GM18505 (cell line): ENCODE measurements around the gene NEURL1B.
"Not testable (repeated sequence)": the region's sequence is repeated elsewhere in the genome, so short reads cannot be mapped to it uniquely, and the experiment has no call there.

Experiments used
- ATAC-seq: cut with Tn5 transposase; IDR thresholded peaks from one replicate; pipeline ENCODE4 v1.9.1; 2021; ENCODE audit not compliant: unreplicated experiment
- POLR2A ChIP-seq: IDR thresholded peaks from 4 replicates; pipeline ENCODE4 v1.6.1; 2011; ENCODE audit warnings: borderline replicate concordance; ENCODE audit not compliant: insufficient read depth, insufficient read length; ENCODE audit errors: extremely low read depth

NEURL1B gene

DNA sequence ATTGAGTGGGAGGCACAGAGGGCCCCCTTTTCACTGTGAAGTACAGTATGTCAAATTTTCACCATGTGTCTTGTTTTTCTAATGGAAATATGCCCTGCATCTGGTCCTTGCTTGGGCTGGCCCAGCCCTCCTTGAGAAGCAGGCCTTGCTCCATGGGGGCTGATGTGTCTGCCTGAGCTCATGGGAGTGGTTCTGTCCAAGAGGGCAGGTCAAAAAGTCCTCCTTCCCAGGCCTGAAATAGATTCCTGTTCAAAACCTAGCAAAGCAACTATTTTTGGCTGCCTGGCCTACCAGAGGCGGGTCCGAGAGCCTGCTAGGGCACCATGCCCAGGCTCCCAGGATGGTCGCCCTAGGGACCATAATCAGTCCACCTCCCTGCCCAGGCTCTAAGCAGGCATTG is 40.5 kb upstream of the NEURL1B start:
- TF ChIP-seq POLR2A = no peak
- no peak for ATAC-seq

DNA sequence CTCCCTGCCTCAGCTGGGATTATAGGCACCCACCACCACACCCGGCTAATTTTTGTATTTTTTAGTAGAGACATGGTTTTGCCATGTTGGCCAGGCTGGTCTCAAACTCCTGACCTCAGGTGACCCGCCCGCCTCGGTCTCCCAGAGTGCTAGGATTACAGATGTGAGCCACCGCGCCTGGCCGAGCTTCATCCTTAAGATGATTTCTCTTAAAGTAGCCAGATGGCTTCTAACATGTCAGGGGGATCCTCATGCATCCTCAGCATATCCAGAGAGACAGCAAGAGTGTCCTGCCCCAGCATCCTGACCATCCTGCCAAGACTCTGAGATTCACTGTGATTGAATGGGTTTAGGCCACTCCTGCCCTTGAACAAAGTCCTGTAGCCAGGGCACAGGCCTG is 39.5 kb upstream of the NEURL1B start:
- not testable (repeated sequence) for ATAC-seq

DNA sequence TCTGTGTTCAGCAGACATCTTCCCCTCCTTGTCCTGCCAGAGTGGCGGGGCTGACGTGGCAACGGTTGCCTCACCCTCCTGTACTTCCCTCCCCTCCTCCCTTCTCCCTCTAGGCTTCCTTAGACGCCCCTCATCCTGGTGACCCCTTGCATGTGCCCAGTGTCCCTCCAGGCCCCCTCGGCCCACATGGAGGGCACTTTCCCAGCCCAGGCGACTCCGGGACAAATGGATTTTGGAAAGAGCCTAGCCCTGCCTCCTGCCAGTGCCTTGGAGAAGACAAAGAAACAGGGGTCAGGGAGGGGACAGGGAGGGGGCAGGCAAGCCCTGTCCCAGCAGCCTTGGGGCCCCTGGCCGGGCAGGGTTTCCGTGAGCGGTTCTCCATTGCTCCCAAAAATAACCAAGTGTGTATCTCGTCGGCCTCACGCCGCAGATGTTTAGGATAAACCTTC is 38.3 kb upstream of the NEURL1B start:
- no peak for ATAC-seq
- TF ChIP-seq POLR2A = no peak

DNA sequence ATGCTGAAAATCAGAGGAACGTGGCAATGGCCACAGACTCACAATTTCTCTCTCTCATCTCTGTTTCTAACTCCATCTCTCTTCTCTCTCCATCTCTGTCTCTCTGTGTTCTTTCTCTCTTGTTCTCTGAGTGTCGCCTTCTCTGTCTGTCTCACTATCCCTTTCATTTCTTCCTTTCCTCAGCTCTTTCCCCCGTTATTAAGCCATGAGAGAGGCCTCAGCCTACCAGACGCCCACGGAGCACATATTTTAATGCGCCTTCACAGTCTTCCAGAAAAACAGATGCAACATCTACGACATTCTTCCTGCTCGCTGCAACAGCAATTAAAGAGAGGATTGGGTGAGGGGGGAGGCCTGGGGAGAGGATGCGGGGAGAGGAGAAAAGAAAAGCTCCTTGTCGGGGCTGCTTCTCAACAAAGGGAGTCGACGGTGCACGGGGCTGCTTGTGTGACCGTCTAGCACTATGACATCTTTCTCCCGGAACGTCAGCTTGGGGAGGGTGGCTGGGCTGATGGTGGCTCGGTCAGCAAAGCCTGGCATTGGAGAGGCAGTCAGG is 37.7 kb upstream of the NEURL1B start:
- no peak for TF ChIP-seq POLR2A

DNA sequence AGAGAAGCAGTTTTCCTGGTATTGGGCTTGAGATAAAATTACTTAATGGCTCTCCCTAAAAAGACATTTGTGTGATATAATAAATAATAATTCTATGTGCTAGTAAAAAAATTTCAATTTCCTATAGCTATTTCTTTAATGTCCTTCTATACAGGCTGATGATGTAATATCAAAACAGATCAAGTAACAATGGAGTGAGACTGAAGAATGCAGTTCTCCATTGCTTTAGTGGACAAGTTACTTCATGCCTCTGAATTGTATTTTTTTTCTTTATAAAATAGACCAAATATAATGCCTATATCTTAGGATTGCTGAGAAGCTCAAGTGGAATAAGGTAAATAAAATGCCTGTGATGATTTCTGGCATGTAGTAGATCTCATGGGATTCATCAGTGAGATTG is 35.6 kb upstream of the NEURL1B start:
- no peak for ATAC-seq
- TF ChIP-seq POLR2A = no peak

More for the DNA sequence above, 37.7 kb upstream of the NEURL1B start:
- ATAC-seq = no peak

DNA sequence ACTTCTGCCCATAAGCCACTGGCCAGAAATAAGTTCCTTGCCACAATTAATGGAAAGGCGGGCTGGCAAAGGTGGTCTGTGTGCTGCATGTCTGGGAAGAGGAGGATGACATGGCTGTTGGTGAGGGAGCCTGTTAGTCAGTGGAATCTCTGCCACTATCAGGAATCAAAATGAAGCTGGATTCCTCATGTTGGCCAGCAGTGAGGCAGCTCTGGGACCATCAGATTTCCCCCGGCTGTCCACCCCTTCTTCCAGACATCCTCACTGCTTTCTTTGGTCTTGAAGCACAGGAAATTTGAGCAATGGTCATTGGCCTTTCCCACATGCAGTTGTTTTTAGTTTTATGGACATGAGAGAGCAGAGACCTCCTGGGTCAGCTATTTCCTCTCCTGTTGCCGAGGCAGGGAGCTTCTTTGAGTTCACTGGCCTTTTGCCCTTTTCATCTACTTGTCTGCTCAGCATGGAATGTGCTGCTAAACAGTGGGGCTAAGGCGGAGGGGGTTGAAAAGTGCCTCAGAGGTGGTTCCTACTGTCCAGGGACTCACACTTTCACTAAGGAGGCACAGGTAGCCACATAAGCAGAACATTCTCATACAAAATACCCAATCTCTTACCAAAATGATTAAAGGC is 34.8 kb upstream of the NEURL1B start:
- no peak for ATAC-seq
- TF ChIP-seq POLR2A = no peak

DNA sequence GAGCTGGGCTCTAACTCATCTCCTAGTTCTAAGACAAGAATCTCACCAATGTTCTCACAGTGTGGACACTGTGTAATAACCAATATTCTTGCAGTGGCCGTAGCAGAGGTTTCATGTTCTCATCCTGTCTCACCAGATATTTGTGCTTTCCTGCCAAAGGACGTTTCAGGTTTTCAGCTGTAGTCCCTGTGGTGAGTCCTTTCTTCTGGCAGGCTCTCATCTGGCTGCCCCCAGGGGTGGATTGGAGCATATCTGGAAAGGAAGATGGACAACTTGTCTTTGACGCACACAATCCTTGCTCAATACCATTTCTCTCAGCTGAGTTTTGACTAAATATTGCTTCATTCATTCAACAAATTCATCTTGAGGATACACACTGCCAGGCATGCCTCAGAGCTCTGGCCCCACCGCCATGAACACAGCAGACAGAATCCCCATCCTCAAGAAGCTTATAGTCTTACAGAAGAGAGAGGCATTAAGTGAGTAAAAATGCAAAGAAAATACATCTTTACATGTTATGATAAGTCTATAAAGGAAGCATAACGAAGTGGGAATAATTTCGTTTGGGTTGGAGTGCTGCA is 33.8 kb upstream of the NEURL1B start:
- no peak for ATAC-seq
- TF ChIP-seq POLR2A = no peak

DNA sequence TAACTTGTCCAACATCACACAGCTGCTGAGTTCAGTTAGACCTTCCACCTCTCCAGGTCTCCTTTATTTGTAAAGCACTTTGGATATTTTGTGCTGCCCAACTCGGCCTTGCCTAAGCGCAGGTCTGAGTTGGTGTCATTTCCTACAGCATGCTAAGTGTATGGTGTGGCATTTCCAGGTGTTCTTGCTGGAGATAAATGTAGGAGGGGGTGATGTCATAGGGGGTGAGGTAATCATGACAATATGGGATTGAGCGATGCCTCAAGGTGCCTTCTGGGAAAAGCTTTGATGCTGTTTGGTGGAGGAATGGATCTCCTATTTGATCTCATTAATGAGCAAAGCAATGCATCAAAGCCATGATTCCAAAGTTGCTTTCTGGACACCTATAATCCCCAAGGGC is 32.3 kb upstream of the NEURL1B start:
- no peak for ATAC-seq
- no peak for TF ChIP-seq POLR2A

DNA sequence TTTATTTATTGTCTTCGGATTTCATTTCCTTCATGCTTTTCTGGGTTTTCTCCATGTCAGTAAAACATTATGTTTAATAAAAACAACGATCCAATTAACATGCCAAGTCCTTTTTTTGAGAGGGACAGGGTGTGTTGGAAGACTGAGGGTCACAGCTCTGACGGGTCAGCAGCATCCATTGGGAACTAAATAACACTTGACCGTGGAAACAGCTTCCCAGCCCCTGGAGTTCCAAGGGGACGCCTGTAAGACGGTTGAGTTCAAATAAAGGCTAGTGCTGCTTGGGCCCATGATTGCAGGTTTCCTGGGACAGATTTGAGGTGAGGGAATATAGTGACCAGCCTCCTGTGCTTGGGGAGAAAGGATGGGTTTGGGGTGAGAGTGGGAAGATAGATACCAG is 30.4 kb upstream of the NEURL1B start:
- ATAC-seq = no peak
- no peak for TF ChIP-seq POLR2A

DNA sequence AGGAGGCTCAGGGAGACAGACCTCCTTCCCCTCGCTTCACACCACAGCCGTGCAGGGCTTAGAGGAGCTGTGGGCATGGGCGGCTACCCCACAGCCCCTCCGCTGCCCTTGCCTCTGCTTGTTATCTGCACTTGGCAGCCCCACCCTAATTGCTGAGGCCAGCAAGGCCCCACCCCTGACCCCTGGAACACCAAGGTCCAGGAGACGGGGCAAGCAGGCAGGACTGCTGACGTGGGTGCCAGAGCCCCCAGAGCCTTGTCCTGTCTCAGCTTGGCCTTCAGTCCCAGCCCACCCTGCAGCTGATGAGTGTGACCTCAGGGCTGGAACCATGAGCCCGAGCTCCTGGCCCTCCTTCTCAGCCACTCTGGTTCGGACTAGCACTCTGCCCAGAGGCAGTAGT is 29.1 kb upstream of the NEURL1B start:
- no peak for ATAC-seq
- no peak for TF ChIP-seq POLR2A

DNA sequence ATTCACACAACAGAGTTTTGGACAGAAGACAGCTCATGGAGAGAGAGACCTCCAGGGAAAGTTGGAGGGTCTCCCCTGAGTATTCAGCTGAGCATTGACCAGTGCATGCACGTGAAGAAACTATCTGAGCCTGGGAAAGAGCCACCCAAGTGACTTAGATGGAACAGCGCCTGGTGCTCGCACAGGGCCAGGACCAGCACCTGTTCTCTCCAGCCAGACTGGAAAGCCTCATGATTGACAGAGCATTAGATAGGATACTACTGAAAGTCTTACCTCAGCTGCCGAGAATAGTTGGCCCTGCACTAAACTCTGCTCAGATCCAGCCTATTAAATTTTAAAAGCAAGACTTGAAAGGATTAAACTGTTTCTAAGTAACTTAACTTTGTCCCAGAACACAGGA is 28.3 kb upstream of the NEURL1B start:
- no peak for TF ChIP-seq POLR2A
- no peak for ATAC-seq

DNA sequence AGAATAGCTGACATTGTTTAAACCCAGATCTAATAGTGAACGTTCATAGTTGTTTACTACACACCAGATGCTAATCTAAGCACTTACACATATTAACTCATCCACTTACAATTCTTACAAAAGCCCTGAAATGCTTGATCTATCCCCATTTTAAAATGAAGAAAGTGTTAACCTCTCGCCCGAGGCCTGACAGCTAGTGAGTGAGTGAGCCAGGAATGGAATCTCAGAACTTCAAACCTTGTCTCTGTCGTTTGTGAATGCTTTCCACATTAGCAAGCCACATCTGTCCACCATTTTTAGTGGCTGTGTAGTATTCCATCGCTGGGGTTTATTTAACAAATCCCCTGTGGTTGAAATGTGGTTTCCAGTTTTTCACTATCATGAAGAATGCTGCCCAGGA is 24.9 kb upstream of the NEURL1B start:
- TF ChIP-seq POLR2A = no peak
- ATAC-seq = no peak

DNA sequence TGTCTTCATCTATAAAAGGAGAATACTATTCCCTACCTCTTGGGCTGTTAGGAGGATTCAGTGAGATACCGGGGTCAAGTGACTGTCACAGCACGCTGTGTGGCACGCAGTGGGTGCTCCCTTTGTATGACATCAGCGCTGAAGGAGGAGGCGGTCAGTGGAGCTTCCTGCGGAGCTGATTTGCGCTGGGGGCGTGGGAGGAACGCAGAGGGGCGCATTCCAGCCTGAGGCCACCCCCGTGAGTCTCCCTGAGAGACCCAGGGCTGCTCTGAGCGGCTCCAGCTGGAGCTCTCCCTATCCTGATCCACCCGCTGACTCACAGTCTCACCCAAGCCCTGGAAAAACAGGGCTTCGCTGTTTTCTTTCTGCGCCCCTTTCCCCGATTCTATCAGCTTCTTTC is 24.3 kb upstream of the NEURL1B start:
- no peak for TF ChIP-seq POLR2A
- no peak for ATAC-seq

DNA sequence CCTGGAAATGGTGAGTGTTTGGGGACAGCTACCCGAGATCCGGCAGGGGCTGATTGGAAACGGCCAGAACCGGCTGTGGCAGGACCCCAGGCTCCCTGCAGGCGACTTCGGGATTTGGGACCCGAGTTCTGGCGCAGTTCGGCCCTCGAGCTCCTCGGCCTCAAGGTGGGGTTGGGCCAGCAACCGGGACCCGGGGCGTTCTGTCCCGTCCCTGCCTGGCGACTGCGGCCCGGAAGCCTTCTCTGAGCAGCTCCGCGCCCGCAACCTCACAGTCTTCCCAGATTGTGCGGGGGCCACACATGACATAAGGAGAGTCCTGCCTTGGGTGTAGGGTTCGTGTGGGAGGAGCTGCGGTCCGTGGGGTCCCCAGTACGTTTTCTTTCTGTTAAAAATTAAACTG is 23.2 kb upstream of the NEURL1B start:
- no peak for ATAC-seq
- TF ChIP-seq POLR2A = no peak
